Head of caudate nucleus (tissue), 42 donors: Measurements from ENCODE around the gene OBI1.

Experiments
- DNase-seq, 42 donors: peaks; one replicate each; pipeline versions ENCODE4 v3.0.0 to v3.0.0-alpha.2; 2020 to 2021; ENCODE audit warnings: mixed read lengths in 7 of 42
- intact Hi-C: fragments of 100-400 bp; cut with DNase I; formaldehyde crosslinking; loops from one replicate; pipeline ENCODE4 v1.15.0; 2022

The OBI1 gene

GRCh38 chr13:78658630-78659449 is at the start of gene OBI1:
Gene OBI1 (minus strand): TSS chr13:78659155. CDS start chr13:78659120, 35 bp downstream.
- DNase-seq: peak; percentile 79 to 99 (median 96)
- intact Hi-C loops: loop anchor here (10.0 kb wide), 1 partner anchor 54 kb away; the partner anchor contains the start of gene POU4F1

DNA sequence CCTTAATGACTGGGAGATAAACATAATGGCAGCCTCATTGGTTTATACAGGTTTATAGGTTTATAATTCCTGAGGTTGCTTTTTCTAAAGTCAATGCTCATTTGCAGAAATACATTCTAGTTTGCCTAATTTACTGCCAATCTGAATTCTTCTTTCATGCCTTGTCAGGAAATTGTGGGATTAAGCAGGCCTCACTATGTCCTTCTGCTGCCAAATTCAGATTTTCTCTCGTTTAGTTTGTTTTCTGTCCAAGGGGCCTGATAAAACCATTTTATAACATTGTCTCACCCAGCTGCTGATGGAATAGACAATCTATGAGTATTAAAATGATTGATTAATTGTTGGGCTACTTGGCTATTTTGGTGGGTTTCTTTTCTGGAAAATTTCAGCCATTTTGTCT is 42.4 kb upstream of the OBI1 start:
- no peak for DNase-seq
- intact Hi-C loops: no loop called here

GRCh38 chr13:78700121-78700910 is 41.4 kb upstream of the OBI1 start:
- intact Hi-C loops: no loop called here
- DNase-seq: no peak

DNA sequence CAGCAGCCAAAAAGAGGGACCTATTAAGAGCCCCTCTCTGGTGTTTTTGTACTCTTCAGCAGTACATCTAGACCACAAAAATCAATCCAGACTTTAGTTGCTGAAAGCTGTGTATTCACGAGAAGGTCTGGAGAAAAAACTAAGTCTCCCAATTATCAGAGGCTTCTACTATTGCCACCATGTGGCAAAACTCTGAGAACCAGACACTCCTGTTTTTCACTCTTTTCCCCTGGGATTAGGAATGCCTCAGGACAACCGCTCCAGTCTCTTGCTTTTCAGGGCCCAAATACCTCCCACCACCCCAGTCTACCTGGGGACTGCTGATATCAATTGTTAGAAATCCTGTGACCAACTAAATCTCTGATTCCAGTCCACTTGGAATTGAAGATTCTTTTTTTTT is 30.1 kb upstream of the OBI1 start:
- intact Hi-C loops: no loop called here

DNA sequence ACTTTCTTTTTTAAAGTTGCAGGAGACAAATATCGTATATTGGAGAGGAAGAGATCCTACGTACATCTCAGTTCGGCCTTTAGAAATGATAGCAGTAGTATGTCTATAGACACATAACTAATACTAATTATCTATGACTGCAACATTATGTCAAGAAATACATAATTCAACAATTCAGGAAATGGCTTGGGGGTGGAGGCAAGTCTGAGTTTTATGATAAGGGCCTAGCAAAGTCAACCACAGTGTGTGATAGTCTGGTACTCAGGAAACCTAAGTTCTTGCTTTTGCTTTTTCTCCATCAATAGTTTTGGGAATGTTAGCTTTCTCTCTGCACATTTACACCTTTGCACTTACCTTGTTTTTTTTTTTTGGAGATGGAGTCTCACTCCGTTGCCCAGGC is 27.5 kb upstream of the OBI1 start:
- intact Hi-C loops: no loop called here
- DNase-seq: no peak

More for the DNA sequence above, 30.1 kb upstream of the OBI1 start:
- DNase-seq: peak in 2 of 42 donors; percentile 2 to 3

DNA sequence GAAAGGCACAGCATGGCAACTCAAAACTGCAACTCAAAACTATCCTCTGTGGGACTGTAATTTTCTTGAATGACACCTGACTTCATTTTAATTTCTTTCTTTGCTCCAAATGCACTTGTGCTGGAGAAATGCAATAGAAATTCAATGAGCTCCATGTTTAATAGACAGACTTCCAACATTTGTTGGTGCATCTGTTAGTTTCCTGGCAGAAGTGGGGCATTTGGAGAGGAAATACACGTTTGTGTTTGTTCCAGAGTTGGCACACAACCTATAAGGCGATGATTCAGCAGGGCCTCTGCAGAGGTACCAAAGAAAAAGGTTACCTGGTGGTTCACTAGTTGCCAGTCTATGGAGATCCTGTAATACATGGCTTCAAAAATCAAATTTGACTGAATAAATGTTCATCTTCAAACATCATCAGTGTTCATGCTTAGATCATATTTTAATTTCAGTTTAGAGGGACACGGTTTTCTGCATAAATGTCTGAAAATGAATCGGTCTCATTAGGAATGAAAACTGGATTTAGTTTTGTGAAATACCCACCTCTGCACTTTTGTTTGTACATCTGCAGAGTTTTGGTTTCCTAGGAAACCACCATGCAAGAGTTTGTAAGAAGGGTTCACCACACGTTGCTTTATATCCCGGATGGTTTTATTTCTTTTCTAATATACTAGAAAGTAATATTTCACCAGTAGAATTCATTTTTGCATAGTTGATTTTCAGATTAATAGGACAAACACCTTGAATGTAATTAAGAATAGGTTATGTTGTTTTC is 21.8 kb upstream of the OBI1 start:
- intact Hi-C loops: no loop called here
- no peak for DNase-seq

DNA sequence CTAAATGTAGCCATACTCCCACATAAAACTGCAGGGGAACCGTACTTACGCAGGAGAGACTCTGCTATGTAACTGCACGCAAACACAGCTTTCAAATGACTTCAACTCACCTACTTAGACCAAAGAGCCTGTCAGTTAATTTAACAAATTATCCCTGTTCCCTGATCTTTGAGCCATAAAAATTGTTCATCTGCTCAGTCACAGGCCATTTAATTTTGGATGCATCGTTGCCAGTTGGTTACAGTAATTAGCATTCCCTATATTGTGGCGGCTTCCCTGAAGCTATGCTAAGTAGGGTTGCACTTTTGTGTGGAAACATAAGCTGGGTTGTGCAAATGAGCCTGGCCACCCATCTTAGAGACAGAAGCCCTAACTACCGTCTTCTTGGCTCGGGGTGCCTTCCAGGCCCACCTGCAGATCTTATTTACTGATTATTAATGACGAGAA is 21.2 kb upstream of the OBI1 start:
- intact Hi-C loops: no loop called here
- no peak for DNase-seq

DNA sequence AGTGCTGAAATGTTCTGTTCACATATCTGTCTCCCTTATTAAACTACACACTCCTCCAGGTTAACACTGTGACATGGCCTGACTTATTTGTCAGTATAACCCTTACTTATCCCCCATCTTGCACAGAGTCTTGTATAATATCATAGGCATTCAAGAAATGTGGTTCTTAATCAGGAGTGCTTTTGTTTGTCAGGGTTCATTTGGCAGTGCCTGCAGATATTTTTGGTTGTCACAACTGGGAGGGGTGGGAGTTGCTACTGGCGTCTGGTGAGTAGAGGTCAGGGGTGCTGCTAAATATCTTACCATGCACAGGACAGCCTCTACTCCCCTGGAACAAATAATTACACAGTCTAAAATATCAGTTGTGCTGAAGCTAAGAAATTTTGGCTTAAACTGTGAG is 20.4 kb upstream of the OBI1 start:
- DNase-seq: no peak

DNA sequence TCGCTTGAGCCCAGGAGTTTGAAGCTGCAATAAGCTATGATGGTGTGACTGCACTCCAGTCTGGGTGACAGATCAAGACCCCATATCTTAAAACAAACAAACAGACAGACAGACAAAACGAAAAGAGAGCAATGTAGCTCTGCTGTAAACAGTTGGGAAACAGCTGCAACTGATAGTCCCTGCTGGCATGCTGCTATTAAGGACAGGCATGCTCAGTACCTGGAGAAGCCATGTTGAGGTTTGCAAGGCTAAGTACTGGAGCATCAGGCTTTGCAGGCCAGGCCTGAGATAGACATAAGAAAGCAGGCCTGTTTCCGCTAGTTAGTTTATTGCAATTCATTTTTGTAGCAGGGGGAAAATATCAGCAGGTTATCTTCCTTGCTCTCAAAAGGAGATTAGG is 16.2 kb upstream of the OBI1 start:
- DNase-seq: no peak
- intact Hi-C loops: no loop called here

More for the DNA sequence above, 20.4 kb upstream of the OBI1 start:
- intact Hi-C loops: no loop called here

DNA sequence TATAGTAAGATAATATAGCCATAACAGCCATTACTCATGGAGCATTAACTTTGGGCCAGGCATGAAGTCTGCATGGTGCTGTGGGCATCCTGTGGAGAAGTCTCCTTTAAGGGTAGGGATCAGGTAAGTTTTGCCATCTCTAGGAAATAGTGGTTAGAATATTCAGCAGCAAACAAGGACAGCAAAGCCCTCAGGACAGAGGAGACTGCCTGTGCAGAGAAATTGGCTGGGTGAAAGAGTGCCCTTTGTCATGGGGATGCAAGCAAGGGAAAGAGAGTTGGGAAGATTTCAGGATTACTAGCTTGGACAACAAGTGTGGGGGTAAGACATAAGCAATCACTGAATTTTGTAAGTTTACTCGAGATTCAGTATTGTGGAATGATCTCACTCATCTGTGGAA is 15.7 kb upstream of the OBI1 start:
- intact Hi-C loops: no loop called here
- no peak for DNase-seq

DNA sequence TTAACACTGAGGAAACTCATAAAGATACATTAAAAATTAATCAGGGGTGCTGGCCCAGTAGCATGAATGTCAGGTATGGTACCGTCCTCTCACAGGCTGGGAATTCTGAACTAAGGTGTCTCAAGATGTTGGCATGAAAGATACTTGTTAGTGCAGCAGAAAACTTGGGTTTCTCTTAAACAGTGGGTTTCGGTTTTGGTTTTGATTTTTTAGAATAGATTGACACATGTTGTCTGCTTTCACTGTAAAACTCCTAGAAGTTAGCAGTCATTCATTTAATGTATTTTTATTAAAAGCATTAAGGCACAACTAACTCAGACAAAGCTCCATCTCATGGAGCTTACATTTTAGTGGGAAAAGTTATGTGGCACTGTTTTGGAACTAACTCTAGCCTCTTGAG is 3.5 kb upstream of the OBI1 start:
- DNase-seq: no peak

GRCh38 chr13:78660495-78660857 is 1.5 kb upstream of the OBI1 start:
- DNase-seq: no peak
- intact Hi-C loops: loop anchor here (10.0 kb wide), 1 partner anchor 526 kb away; no protein-coding TSS in a partner anchor

More for the DNA sequence above, 3.5 kb upstream of the OBI1 start:
- intact Hi-C loops: loop anchor here (10.0 kb wide), 1 partner anchor 528 kb away; no protein-coding TSS in a partner anchor

- DNase-seq: peak in 21 of 42 donors; percentile 1 to 52 (median 15)
- intact Hi-C loops: loop anchor here (10.0 kb wide), 2 partner anchors 55 to 525 kb away; partner anchors contain the start of gene POU4F1
These were observed 958 bp upstream of the OBI1 start for GRCh38 chr13:78659732-78660494.

GRCh38 chr13:78659450-78659730 is 435 bp upstream of the OBI1 start:
- no peak for DNase-seq
- intact Hi-C loops: loop anchor here (10.0 kb wide), 1 partner anchor 55 kb away; the partner anchor contains the start of gene POU4F1

GRCh38 chr13:78657699-78658629 is 991 bp downstream of the OBI1 start:
- DNase-seq: no peak
- intact Hi-C loops: loop anchor here (10.0 kb wide), 1 partner anchor 53 kb away; the partner anchor contains the start of gene POU4F1

DNA sequence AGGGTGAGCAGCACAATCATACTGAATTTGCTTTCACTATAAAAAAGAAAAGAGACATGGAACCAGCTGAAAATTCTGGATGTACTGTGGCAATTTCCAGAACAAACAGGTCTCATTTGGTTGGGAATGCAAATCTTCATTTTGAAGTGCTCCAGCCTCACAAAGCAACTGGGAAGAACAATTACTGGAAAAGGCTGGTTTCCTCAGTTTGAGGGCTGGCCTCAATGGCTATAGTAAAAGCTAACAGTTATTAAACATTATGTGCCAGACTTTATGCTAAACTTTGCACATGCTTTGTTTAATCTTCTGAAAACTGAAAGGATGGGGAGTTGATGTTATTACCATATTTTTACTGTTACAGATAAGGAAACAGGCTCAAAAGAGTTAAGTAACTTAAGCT is 3.0 kb downstream of the OBI1 start:
- no peak for DNase-seq
- intact Hi-C loops: loop anchor here (10.0 kb wide), 1 partner anchor 51 kb away; the partner anchor contains the start of gene POU4F1

- intact Hi-C loops: loop anchor here (10.0 kb wide), 1 partner anchor 50 kb away; the partner anchor contains the start of gene POU4F1
- DNase-seq: no peak
These were observed 3.9 kb downstream of the OBI1 start for GRCh38 chr13:78655007-78655406.
